OCI-LY7 (cell line): ENCODE data around the gene HUS1. TPM values are rescaled to one million over a fixed set of nuclear protein-coding genes. Genes with fewer than 3 reads are reported as not detected.

ENCODE experiments used
- BruUV-seq: library from RNA; stranded (reverse); fragments of 400-500 nt; replicated peaks from 2 replicates; lab custom pipeline; 2021; lab: Mats Ljungman, UMichigan
- CTCF ChIA-PET: fragments of 300-600 bp; sonication (Branson Sonifier 250); formaldehyde crosslinking; loops from one replicate; lab custom pipeline; 2022; ENCODE audit warnings: antibody characterized with exemption; ENCODE audit not compliant: unreplicated experiment; lab: Charles Lee
- POLR2A ChIA-PET: fragments of 300-600 bp; sonication (Branson Sonifier 250); formaldehyde crosslinking; loops from one replicate; lab custom pipeline; 2022; ENCODE audit warnings: antibody characterized with exemption; lab: Charles Lee
- DNase-seq: peaks from one replicate; pipeline ENCODE4 v3.0.0-alpha.2; 2015; ENCODE audit warnings: low spot score
- H2AFZ ChIP-seq: fragments of 200-600 bp; sonication (generic), shearing (Covaris generic); 2 replicates; pipeline ENCODE4 v1.6.1; 2014; ENCODE audit warnings: mild to moderate bottlenecking, antibody characterized with exemption, low read length, moderate library complexity
- H3K27ac ChIP-seq: fragments of 200-600 bp; sonication (generic); 2 replicates; pipeline ENCODE4 v1.5.1; 2014; ENCODE audit warnings: mixed run types, low read depth, mild to moderate bottlenecking, moderate library complexity, low read length, inconsistent platforms; ENCODE audit not compliant: poor library complexity, severe bottlenecking
- H3K36me3 ChIP-seq: fragments of 200-600 bp; sonication (generic); 2 replicates; pipeline ENCODE4 v1.6.1; 2014; ENCODE audit warnings: mild to moderate bottlenecking, antibody characterized with exemption, low read length, moderate library complexity, mixed read lengths; ENCODE audit not compliant: insufficient read depth
- H3K4me1 ChIP-seq: fragments of 200-600 bp; sonication (generic); 2 replicates; pipeline ENCODE4 v1.5.1; 2014; ENCODE audit warnings: mild to moderate bottlenecking, low read length; ENCODE audit not compliant: insufficient read depth, poor library complexity, severe bottlenecking
- H3K4me2 ChIP-seq: fragments of 200-600 bp; sonication (generic); 2 replicates; pipeline ENCODE4 v1.6.1; 2014; ENCODE audit warnings: mild to moderate bottlenecking, low read length
- H3K4me3 ChIP-seq: fragments of 200-600 bp; sonication (generic); 2 replicates; pipeline ENCODE4 v1.5.1; 2014; ENCODE audit warnings: mild to moderate bottlenecking, low read depth, low read length; ENCODE audit not compliant: poor library complexity, severe bottlenecking
- H3K79me2 ChIP-seq: fragments of 200-600 bp; sonication (generic); 2 replicates; pipeline ENCODE4 v1.6.1; 2016; ENCODE audit warnings: low read depth, mild to moderate bottlenecking, low read length, moderate library complexity, mixed read lengths; ENCODE audit not compliant: insufficient read depth
- H3K9me2 ChIP-seq: fragments of 200-600 bp; sonication (generic); 2 replicates; pipeline ENCODE4 v1.6.1; 2016; ENCODE audit warnings: mild to moderate bottlenecking, low read length, mixed read lengths; ENCODE audit not compliant: insufficient read depth
- H3K9me3 ChIP-seq: fragments of 200-600 bp; sonication (generic); 2 replicates; pipeline ENCODE4 v1.6.1; 2014; ENCODE audit warnings: mild to moderate bottlenecking, mixed run types, low read length, mixed read lengths
- H4K20me1 ChIP-seq: fragments of 200-600 bp; sonication (generic); 2 replicates; pipeline ENCODE4 v1.6.1; 2014; ENCODE audit warnings: mild to moderate bottlenecking, antibody characterized with exemption, low read length, moderate library complexity, mixed read lengths; ENCODE audit not compliant: insufficient read depth
- CTCF ChIP-seq: fragments of 200-600 bp; sonication (generic); conservative IDR thresholded peaks from 2 replicates; pipeline ENCODE4 v1.5.1; 2014; ENCODE audit warnings: mild to moderate bottlenecking, antibody characterized with exemption, low read length, moderate library complexity, mixed read lengths
- EZH2phosphoT487 ChIP-seq: fragments of 200-600 bp; sonication (generic); IDR thresholded peaks from 2 replicates; pipeline ENCODE4 v1.6.1; 2018; ENCODE audit warnings: low read depth, borderline replicate concordance, mild to moderate bottlenecking, mixed run types, antibody characterized with exemption, low read length, moderate library complexity, mixed read lengths
- intact Hi-C: fragments of 100-400 bp; cut with micrococcal nuclease; formaldehyde crosslinking; loops from one replicate; pipeline ENCODE4 v1.10.0; 2022; ENCODE audit not compliant: unreplicated experiment
- total RNA-seq, 2 experiments: library from RNA; depleted of rRNA in 1 of 2; stranded (reverse); fragments of >200 nt in 1 of 2; shearing (Covaris generic) in 1 of 2; gene quantifications; 2 replicates each; pipeline ENCODE4 v1.2.3, GENCODE V29; 2014 to 2022

Gene HUS1
- total RNA-seq, 2 experiments from 2014 or later = 28.2 to 44.5 TPM

GRCh38 chr7:47932466-47933037, 46.9 kb downstream of the HUS1 start:
- no peaks in the 10 kb centered on the region for H3K79me2 ChIP-seq
- no peak overlapping the region for H3K4me2 ChIP-seq
- CTCF ChIA-PET = no interaction called here
- H3K27ac ChIP-seq = no peak overlapping the region
- H3K9me3 ChIP-seq = no peaks in the 10 kb centered on the region
- POLR2A ChIA-PET = no interaction called here
- intact Hi-C loops = no loop called here
- no peak overlapping the region for H3K4me3 ChIP-seq
- H2AFZ ChIP-seq = no peak overlapping the region
- H4K20me1 ChIP-seq = no peaks in the 10 kb centered on the region
- peaks cover 17% of the 10 kb centered on the region for H3K4me1 ChIP-seq
- no peaks in the 10 kb centered on the region for H3K9me2 ChIP-seq
- no peaks in the 10 kb centered on the region for H3K36me3 ChIP-seq
- TF ChIP-seq EZH2phosphoT487 (no peak), CTCF (no peak)
- BruUV-seq = no TSS peak
- no peak for DNase-seq

GRCh38 chr7:47932016-47932415, 47.4 kb downstream of the HUS1 start:
- no peak for DNase-seq
- H3K9me2 ChIP-seq = no peaks in the 10 kb centered on the region
- no peak for TF ChIP-seq EZH2phosphoT487
- no peak for TF ChIP-seq CTCF
- no peaks in the 10 kb centered on the region for H3K79me2 ChIP-seq
- BruUV-seq = no TSS peak
- no peaks in the 10 kb centered on the region for H4K20me1 ChIP-seq
- intact Hi-C loops = no loop called here
- no peak overlapping the region for H3K27ac ChIP-seq
- ChIA-PET CTCF (no interaction called here), POLR2A (interaction anchor here (1.3 kb wide), 1 partner anchor 12 kb away, joined by 10 read pairs; no protein-coding TSS in a partner anchor)
- peaks cover 12% of the 10 kb centered on the region for H3K4me1 ChIP-seq
- no peaks in the 10 kb centered on the region for H3K36me3 ChIP-seq
- H3K4me2 ChIP-seq = no peak overlapping the region
- H3K9me3 ChIP-seq = no peaks in the 10 kb centered on the region
- no peak overlapping the region for H3K4me3 ChIP-seq
- no peak overlapping the region for H2AFZ ChIP-seq
